ENCODE measurements around the gene MXI1. TPM values are rescaled to one million over a fixed set of nuclear protein-coding genes. Genes with fewer than 3 reads are reported as not detected.

Gene MXI1
- total RNA-seq, 1 experiment from 2014 or later, result 17.3 TPM

DNA sequence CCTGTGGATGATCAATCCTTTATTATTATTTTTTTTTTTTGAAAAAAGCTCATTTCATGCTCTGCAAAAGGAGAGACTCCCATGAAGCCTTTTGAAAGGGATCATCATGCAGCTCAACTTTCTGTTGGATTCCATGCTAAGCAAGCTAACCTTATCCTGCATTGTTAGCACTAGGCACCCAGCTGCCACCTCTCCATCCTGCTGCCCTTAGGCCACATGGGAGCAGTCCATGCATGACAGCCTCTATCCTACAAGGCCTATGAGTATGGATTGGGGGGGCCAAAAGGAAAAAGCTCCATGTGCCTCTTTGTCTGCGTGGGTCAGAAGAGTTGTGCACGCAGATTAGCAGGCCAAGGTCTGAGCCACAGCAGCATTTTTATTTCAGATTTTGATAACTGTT lies 78.1 kb downstream of the MXI1 start:
- intact Hi-C loops (cut with micrococcal nuclease; ENCODE audit: unreplicated experiment), result no loop called here
- CTCF ChIA-PET, result no interaction called here
- BruUV-seq (replicated peaks), result no TSS peak
- Histone ChIP-seq H3K36me3 (ENCODE audit: insufficient read depth, low read length, poor library complexity, severe bottlenecking) (peaks cover 36% of the 10 kb centered on the region), H3K9me3 (ENCODE audit: low read depth, low read length, poor library complexity, severe bottlenecking) (no peaks in the 10 kb centered on the region), H3K4me3 (ENCODE audit: low read depth, low read length, poor library complexity, severe bottlenecking) (no peak overlapping the region), H3K4me1 (ENCODE audit: insufficient read depth, low read length, poor library complexity, severe bottlenecking) (no peaks in the 10 kb centered on the region), H3K27ac (ENCODE audit: low read depth, low read length, poor library complexity, severe bottlenecking) (no peak overlapping the region), H3K27me3 (replicated peaks; ENCODE audit: insufficient read depth, low read depth, low read length, poor library complexity) (no peaks in the 10 kb centered on the region)
- POLR2A ChIA-PET (ENCODE audit: low non-redundant PET), result no interaction called here
- TF ChIP-seq, protein P1, sequence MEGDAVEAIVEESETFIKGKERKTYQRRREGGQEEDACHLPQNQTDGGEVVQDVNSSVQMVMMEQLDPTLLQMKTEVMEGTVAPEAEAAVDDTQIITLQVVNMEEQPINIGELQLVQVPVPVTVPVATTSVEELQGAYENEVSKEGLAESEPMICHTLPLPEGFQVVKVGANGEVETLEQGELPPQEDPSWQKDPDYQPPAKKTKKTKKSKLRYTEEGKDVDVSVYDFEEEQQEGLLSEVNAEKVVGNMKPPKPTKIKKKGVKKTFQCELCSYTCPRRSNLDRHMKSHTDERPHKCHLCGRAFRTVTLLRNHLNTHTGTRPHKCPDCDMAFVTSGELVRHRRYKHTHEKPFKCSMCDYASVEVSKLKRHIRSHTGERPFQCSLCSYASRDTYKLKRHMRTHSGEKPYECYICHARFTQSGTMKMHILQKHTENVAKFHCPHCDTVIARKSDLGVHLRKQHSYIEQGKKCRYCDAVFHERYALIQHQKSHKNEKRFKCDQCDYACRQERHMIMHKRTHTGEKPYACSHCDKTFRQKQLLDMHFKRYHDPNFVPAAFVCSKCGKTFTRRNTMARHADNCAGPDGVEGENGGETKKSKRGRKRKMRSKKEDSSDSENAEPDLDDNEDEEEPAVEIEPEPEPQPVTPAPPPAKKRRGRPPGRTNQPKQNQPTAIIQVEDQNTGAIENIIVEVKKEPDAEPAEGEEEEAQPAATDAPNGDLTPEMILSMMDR (conservative IDR thresholded peaks at IDR 0.05; ENCODE audit: low read depth, low read length), result no peak
- TF ChIP-seq EZH2 (IDR thresholded peaks at IDR 0.05; ENCODE audit: borderline replicate concordance, low read depth, low read length, poor library complexity, severe bottlenecking), result no peak
- DNase-seq (ENCODE audit: low spot score), result no peak

DNA sequence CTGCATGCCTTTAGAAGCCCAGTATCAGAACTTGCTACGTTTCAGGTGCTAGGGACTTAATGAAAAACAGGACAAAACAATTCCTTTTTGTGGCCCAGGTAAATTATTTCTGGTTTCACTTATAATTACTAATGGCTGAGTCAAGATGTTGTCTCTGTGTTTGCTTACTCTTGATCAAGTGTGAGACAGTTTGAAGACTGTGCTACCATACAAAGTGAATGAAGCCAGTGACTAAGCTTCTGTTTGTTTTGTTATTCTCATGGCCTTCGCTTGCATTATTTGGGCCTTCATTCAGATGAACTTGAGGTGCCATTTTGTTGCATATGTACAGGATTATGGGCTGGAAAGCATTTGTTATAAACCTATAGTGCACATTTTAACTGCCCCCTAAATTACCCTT lies 79.4 kb downstream of the MXI1 start:
- H3K9me3 ChIP-seq (ENCODE audit: low read depth, low read length, poor library complexity, severe bottlenecking), result no peaks in the 10 kb centered on the region
- POLR2A ChIA-PET (ENCODE audit: low non-redundant PET), result interaction anchor here (0.7 kb wide), 1 partner anchor 1843 kb away, joined by 3 read pairs; no protein-coding TSS in a partner anchor
- no peaks in the 10 kb centered on the region for H3K4me1 ChIP-seq (ENCODE audit: insufficient read depth, low read length, poor library complexity, severe bottlenecking)
- no peak for DNase-seq (ENCODE audit: low spot score)
- intact Hi-C loops (cut with micrococcal nuclease; ENCODE audit: unreplicated experiment), result no loop called here
- no TSS peak for BruUV-seq (replicated peaks)
- CTCF ChIA-PET, result no interaction called here
- no peaks in the 10 kb centered on the region for H3K27me3 ChIP-seq (replicated peaks; ENCODE audit: insufficient read depth, low read depth, low read length, poor library complexity)
- TF ChIP-seq EZH2 (IDR thresholded peaks at IDR 0.05; ENCODE audit: borderline replicate concordance, low read depth, low read length, poor library complexity, severe bottlenecking), result no peak
- TF ChIP-seq, protein P1 (conservative IDR thresholded peaks at IDR 0.05; ENCODE audit: low read depth, low read length), result no peak
- no peak overlapping the region for H3K4me3 ChIP-seq (ENCODE audit: low read depth, low read length, poor library complexity, severe bottlenecking)
- peaks cover 49% of the 10 kb centered on the region for H3K36me3 ChIP-seq (ENCODE audit: insufficient read depth, low read length, poor library complexity, severe bottlenecking)
- H3K27ac ChIP-seq (ENCODE audit: low read depth, low read length, poor library complexity, severe bottlenecking), result no peak overlapping the region

DNA sequence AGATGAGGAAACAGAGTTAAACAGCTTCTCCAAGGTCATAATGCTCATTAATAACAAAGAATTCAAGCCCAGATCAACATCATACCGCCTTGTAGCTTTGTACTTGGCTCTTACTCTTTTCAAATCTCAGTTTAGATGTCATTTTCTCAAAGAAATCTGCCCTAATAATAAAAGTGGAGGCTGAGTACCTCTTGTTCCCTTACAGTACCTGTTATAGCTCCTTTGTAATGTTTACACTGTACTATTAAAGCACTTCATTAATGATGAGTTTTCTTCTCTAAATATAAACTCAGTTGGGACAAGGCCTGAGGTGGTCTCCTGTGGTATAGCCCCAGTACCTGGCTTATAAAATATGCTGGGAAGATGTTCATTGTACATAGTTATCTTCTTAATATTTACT lies 89.6 kb downstream of the MXI1 start:
- DNase-seq (ENCODE audit: low spot score), result no peak
- no TSS peak for BruUV-seq (replicated peaks)
- TF ChIP-seq EZH2 (IDR thresholded peaks at IDR 0.05; ENCODE audit: borderline replicate concordance, low read depth, low read length, poor library complexity, severe bottlenecking), result no peak
- TF ChIP-seq, protein P1 (conservative IDR thresholded peaks at IDR 0.05; ENCODE audit: low read depth, low read length), result no peak
- Histone ChIP-seq H3K4me1 (ENCODE audit: insufficient read depth, low read length, poor library complexity, severe bottlenecking) (peaks cover 13% of the 10 kb centered on the region), H3K4me3 (ENCODE audit: low read depth, low read length, poor library complexity, severe bottlenecking) (no peak overlapping the region), H3K27me3 (replicated peaks; ENCODE audit: insufficient read depth, low read depth, low read length, poor library complexity) (no peaks in the 10 kb centered on the region), H3K36me3 (ENCODE audit: insufficient read depth, low read length, poor library complexity, severe bottlenecking) (peaks cover 100% of the 10 kb centered on the region), H3K27ac (ENCODE audit: low read depth, low read length, poor library complexity, severe bottlenecking) (no peak overlapping the region), H3K9me3 (ENCODE audit: low read depth, low read length, poor library complexity, severe bottlenecking) (no peaks in the 10 kb centered on the region)
- POLR2A ChIA-PET (ENCODE audit: low non-redundant PET), result no interaction called here
- intact Hi-C loops (cut with micrococcal nuclease; ENCODE audit: unreplicated experiment), result no loop called here
- CTCF ChIA-PET, result no interaction called here
